Hepatocyte (in vitro differentiated cells): ENCODE measurements around the gene AP3S2. TPM values are rescaled to one million over a fixed set of nuclear protein-coding genes. Genes with fewer than 3 reads are reported as not detected.

ENCODE experiments used
- DNase-seq: peaks from one replicate; pipeline ENCODE4 v3.0.0-alpha.2; 2016; ENCODE audit warnings: low spot score
- H2AFZ ChIP-seq: fragments of 200-600 bp; sonication (generic); 2 replicates; pipeline ENCODE4 v1.6.0; 2016; ENCODE audit warnings: antibody characterized with exemption, mild to moderate bottlenecking
- H3K27ac ChIP-seq: fragments of 200-600 bp; sonication (generic); 2 replicates; pipeline ENCODE4 v1.5.1; 2016; ENCODE audit warnings: mild to moderate bottlenecking
- H3K27me3 ChIP-seq: fragments of 200-600 bp; sonication (generic); 2 replicates; pipeline ENCODE4 v1.6.1; 2016
- H3K36me3 ChIP-seq: fragments of 200-600 bp; sonication (generic); replicated peaks from 2 replicates; pipeline ENCODE4 v1.5.1; 2016; ENCODE audit warnings: low read depth; ENCODE audit not compliant: insufficient read depth
- H3K4me1 ChIP-seq: fragments of 200-600 bp; sonication (generic); 2 replicates; pipeline ENCODE4 v1.5.1; 2016; ENCODE audit warnings: mild to moderate bottlenecking, moderate library complexity; ENCODE audit not compliant: insufficient read depth
- H3K4me2 ChIP-seq: fragments of 200-600 bp; sonication (generic); 2 replicates; pipeline ENCODE4 v1.6.0; 2016
- H3K4me3 ChIP-seq: fragments of 200-600 bp; sonication (generic); 2 replicates; pipeline ENCODE4 v1.5.1; 2016; ENCODE audit warnings: mild to moderate bottlenecking
- H3K79me2 ChIP-seq: fragments of 200-600 bp; sonication (generic); 2 replicates; pipeline ENCODE4 v1.6.0; 2017; ENCODE audit warnings: mild to moderate bottlenecking
- H3K9me2 ChIP-seq: fragments of 200-600 bp; sonication (generic); replicated peaks from 2 replicates; pipeline ENCODE4 v1.6.0; 2017; ENCODE audit warnings: mild to moderate bottlenecking; ENCODE audit not compliant: insufficient read depth
- H3K9me3 ChIP-seq: fragments of 200-600 bp; sonication (generic); 2 replicates; pipeline ENCODE4 v1.5.1; 2016; ENCODE audit warnings: low read depth, mild to moderate bottlenecking
- H4K20me1 ChIP-seq: fragments of 200-600 bp; sonication (generic); 2 replicates; pipeline ENCODE4 v1.6.0; 2016; ENCODE audit warnings: mild to moderate bottlenecking; ENCODE audit not compliant: insufficient read depth, poor library complexity, severe bottlenecking
- CTCF ChIP-seq: fragments of 200-600 bp; sonication (generic); IDR thresholded peaks from 2 replicates; pipeline ENCODE4 v1.5.1; 2016; ENCODE audit warnings: antibody characterized with exemption, mild to moderate bottlenecking; ENCODE audit not compliant: poor library complexity
- EZH2 ChIP-seq: fragments of 200-600 bp; sonication (generic); IDR thresholded peaks from 2 replicates; pipeline ENCODE4 v1.6.1; 2016; ENCODE audit warnings: antibody characterized with exemption, mild to moderate bottlenecking, borderline replicate concordance
- EZH2phosphoT487 ChIP-seq: fragments of 200-600 bp; sonication (generic); IDR thresholded peaks from one replicate; pipeline ENCODE4 v1.6.1; 2018; ENCODE audit warnings: antibody characterized with exemption, mild to moderate bottlenecking, low read depth, moderate library complexity; ENCODE audit not compliant: unreplicated experiment, severe bottlenecking
- WGBS: methylation state at CpG from one replicate; pipeline ENCODE4 v1.1.6; 2016; ENCODE audit warnings: low lambda C conversion rate; ENCODE audit errors: missing lambda C conversion rate; 5-methylcytosine and 5-hydroxymethylcytosine counted together
- polyA plus RNA-seq: library from polyadenylated mRNA; unstranded; fragments of >200 nt; fragmentation: Nextera tagmentation; extraction: Ambion mirVana; gene quantifications from 2 replicates; pipeline ENCODE4 v1.2.1, GENCODE V29; 2016
- total RNA-seq: library from RNA; depleted of rRNA; stranded (reverse); fragments of >200 nt; gene quantifications from 2 replicates; pipeline ENCODE4 v1.2.3, GENCODE V29; 2014

AP3S2 gene
- total and polyA plus RNA-seq, 2 experiments from 2014 or later = 14.2 to 61.2 TPM

DNA sequence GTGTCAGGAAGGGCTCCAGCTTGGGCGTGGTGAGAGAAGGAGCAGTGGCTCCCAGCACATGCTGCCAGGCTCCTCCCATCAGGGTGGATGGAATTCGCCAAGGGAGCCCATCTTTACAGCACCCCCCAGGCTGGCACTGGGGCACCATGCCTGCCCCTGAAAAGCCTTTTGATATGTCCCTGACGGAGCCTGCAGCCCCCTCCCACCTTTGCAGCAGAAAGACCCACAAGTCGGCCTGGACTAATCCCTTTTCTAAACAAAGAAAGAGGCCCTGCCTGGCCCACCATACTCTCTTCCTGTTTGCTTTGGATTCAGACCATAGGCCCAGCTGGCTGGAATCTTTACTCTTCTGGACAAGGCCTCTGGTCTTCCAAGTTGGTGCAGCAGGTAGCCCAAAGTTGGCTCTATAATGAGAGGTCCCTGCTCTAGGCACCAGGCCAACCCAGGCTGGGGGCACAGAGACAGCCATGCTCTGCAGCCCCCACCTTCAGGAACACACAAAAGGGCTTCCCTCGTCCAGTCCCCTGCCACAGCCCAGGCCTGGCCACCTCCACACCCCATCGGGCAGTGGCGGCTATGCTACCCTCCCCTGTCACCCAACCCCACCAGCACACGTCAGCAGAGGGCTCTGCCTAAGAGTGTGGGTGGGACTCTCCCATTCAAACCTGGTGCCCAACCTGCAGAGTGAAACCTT is 84.6 kb downstream of the AP3S2 start:
- no peaks in the 10 kb centered on the region for H4K20me1 ChIP-seq
- no peak overlapping the region for H3K4me3 ChIP-seq
- DNase-seq = no peak
- peaks cover 33% of the 10 kb centered on the region for H3K79me2 ChIP-seq
- H3K9me2 ChIP-seq = no peaks in the 10 kb centered on the region
- H3K27ac ChIP-seq = peak overlapping the region; percentile 27
- H3K36me3 ChIP-seq = no peaks in the 10 kb centered on the region
- H3K27me3 ChIP-seq = no peaks in the 10 kb centered on the region
- H3K9me3 ChIP-seq = no peaks in the 10 kb centered on the region
- H2AFZ ChIP-seq = no peak overlapping the region
- peaks cover 23% of the 10 kb centered on the region for H3K4me1 ChIP-seq
- peak overlapping the region; percentile 41 for H3K4me2 ChIP-seq
- TF ChIP-seq EZH2phosphoT487 (no peak), CTCF (no peak), EZH2 (no peak)
- 77% methylated on average over 8 of the region's 8 CpGs for WGBS

GRCh38 chr15:89808160-89808870 is 85.5 kb downstream of the AP3S2 start:
- Histone ChIP-seq H3K4me1 (peaks cover 23% of the 10 kb centered on the region), H3K4me3 (no peak overlapping the region), H3K9me3 (no peaks in the 10 kb centered on the region), H3K4me2 (no peak overlapping the region), H3K79me2 (peaks cover 25% of the 10 kb centered on the region), H3K9me2 (no peaks in the 10 kb centered on the region), H4K20me1 (no peaks in the 10 kb centered on the region), H2AFZ (no peak overlapping the region), H3K27ac (no peak overlapping the region), H3K36me3 (no peaks in the 10 kb centered on the region), H3K27me3 (no peaks in the 10 kb centered on the region)
- WGBS = 90% methylated on average over 10 of the region's 10 CpGs
- TF ChIP-seq EZH2phosphoT487 (no peak), EZH2 (no peak), CTCF (no peak)
- DNase-seq = no peak

- no peak overlapping the region for H3K27ac ChIP-seq
- no peak overlapping the region for H3K4me2 ChIP-seq
- TF ChIP-seq EZH2 (no peak), EZH2phosphoT487 (no peak), CTCF (no peak)
- H3K36me3 ChIP-seq = no peaks in the 10 kb centered on the region
- no peak for DNase-seq
- H3K27me3 ChIP-seq = no peaks in the 10 kb centered on the region
- H3K9me3 ChIP-seq = no peaks in the 10 kb centered on the region
- peaks cover 23% of the 10 kb centered on the region for H3K4me1 ChIP-seq
- H3K9me2 ChIP-seq = no peaks in the 10 kb centered on the region
- WGBS = 97% methylated on average over 6 of the region's 6 CpGs
- no peaks in the 10 kb centered on the region for H4K20me1 ChIP-seq
- peaks cover 19% of the 10 kb centered on the region for H3K79me2 ChIP-seq
- H2AFZ ChIP-seq = no peak overlapping the region
- no peak overlapping the region for H3K4me3 ChIP-seq
These were observed 86.1 kb downstream of the AP3S2 start for GRCh38 chr15:89807689-89808088.
